HG02588 (cell line): ENCODE measurements around the gene FFAR1.

ENCODE experiments used
- ATAC-seq: cut with Tn5 transposase; IDR thresholded peaks from one replicate; pipeline ENCODE4 v1.9.1; 2021; ENCODE audit warnings: mild to moderate bottlenecking, moderate library complexity; ENCODE audit not compliant: unreplicated experiment

Gene FFAR1

GRCh38 chr19:35383536-35383935 lies 35.8 kb downstream of the FFAR1 start:
- no peak for ATAC-seq

GRCh38 chr19:35388277-35389054 lies 40.8 kb downstream of the FFAR1 start:
- no peak for ATAC-seq

- no peak for ATAC-seq
Measured at GRCh38 chr19:35389192-35389861, 41.6 kb downstream of the FFAR1 start.

GRCh38 chr19:35392742-35393715 lies 45.3 kb downstream of the FFAR1 start:
- ATAC-seq = no peak

GRCh38 chr19:35395382-35396199 lies 47.9 kb downstream of the FFAR1 start:
- no peak for ATAC-seq

GRCh38 chr19:35396240-35396885 lies 48.7 kb downstream of the FFAR1 start:
- ATAC-seq = no peak

- no peak for ATAC-seq
Measured at GRCh38 chr19:35397064-35397463, 49.4 kb downstream of the FFAR1 start.
